ENCODE data around the gene NOL9. TPM values are rescaled to one million over a fixed set of nuclear protein-coding genes. Genes with fewer than 3 reads are reported as not detected.
A peak's percentile ranks its signal among the peaks of the same experiment; 100 is the strongest.

The NOL9 gene
- total and polyA plus RNA-seq, 2 of the 13 experiments (the other 11 are each of a cell fraction or from before 2014, with no cell fraction given) = 18.0 to 24.7 TPM

GRCh38 chr1:6489799-6490180 lies 64.5 kb downstream of the NOL9 start:
- BruUV-seq (replicated peaks) = no TSS peak
- DNase-seq (ENCODE audit: low spot score) (peak; percentile 50), ATAC-seq (peak; percentile 81), FAIRE-seq (no peak)
- intact Hi-C loops (cut with micrococcal nuclease; ENCODE audit: unreplicated experiment) (loop anchor here (5.0 kb wide), 1 partner anchor 158 kb away; no protein-coding TSS in a partner anchor), in situ Hi-C loops (cut with HindIII; ENCODE audit: extremely low pct_ligation_motif_present, low pct_unique_long_range_greater_than_20kb) (loop anchor here (25.0 kb wide), 1 partner anchor 723 kb away; no protein-coding TSS in a partner anchor)
- Histone ChIP-seq H3K4me2 (ENCODE audit: low read depth, low read length) (peak overlapping the region; percentile 97), H3K4me1 (ENCODE audit: insufficient read depth, low read length) (peaks cover 52% of the 10 kb centered on the region), H3K36me3 (replicated peaks in 1 of 2; ENCODE audit: control insufficient read depth in 1 of 2, insufficient read depth in 2 of 2, low read length in 2 of 2) (no peaks in the 10 kb centered on the region), H3K27ac (ENCODE audit: extremely low read length, insufficient read depth, low read length) (no peak overlapping the region), H3K9ac (ENCODE audit: insufficient read depth, low read depth, low read length) (peak overlapping the region; percentile 76), H4K20me1 (ENCODE audit: insufficient read depth, low read length) (no peaks in the 10 kb centered on the region), H3K4me3 (replicated peaks in 1 of 3; ENCODE audit: insufficient read depth in 1 of 3, low read depth in 2 of 3, low read length in 3 of 3) (peak overlapping the region; percentile 88 to 99 (median 89)), H3K79me2 (ENCODE audit: insufficient read depth, low read length) (no peaks in the 10 kb centered on the region), H3K27me3 (ENCODE audit: control insufficient read depth in 1 of 2, insufficient read depth in 2 of 2, low read length in 2 of 2) (peaks cover 0 to under 1% of the 10 kb centered on the region in 2 experiments; a peak in 1 of 5 replicates), H3K9me3 (ENCODE audit: low read length) (no peaks in the 10 kb centered on the region), H2AFZ (ENCODE audit: low read length) (no peak overlapping the region)
- WGBS (ENCODE audit: low lambda C conversion rate) = 33% methylated on average over 3 of the region's 21 CpGs
- CTCF ChIA-PET (ENCODE audit: low intra/inter-chr PET ratio, low total read pairs) = interaction anchor here (1.0 kb wide), 1 partner anchor 34 kb away, joined by 3 read pairs; no protein-coding TSS in a partner anchor
- POLR2A ChIA-PET = interaction anchor here (1.0 to 2.9 kb wide), 4 partner anchors 10 to 44 kb away, joined by 4 to 13 read pairs (median 6); no protein-coding TSS in a partner anchor
- TF ChIP-seq, protein P1, sequence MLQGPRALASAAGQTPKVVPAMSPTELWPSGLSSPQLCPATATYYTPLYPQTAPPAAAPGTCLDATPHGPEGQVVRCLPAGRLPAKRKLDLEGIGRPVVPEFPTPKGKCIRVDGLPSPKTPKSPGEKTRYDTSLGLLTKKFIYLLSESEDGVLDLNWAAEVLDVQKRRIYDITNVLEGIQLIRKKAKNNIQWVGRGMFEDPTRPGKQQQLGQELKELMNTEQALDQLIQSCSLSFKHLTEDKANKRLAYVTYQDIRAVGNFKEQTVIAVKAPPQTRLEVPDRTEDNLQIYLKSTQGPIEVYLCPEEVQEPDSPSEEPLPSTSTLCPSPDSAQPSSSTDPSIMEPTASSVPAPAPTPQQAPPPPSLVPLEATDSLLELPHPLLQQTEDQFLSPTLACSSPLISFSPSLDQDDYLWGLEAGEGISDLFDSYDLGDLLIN (CRISPR knock-in tag; IDR thresholded peaks at IDR 0.05; ENCODE audit: borderline replicate concordance) = no peak
- 0 out of 2 replicates have a peak, but pooled peaks have one; percentile 15 for TF ChIP-seq ZSCAN20 (CRISPR knock-in tag; IDR thresholded peaks at IDR 0.05; ENCODE audit: borderline replicate concordance)
- TF ChIP-seq ZNF263 (CRISPR knock-in tag; IDR thresholded peaks at IDR 0.05) = peak; percentile 68; the same call in 1 of the 2 replicates
- TF ChIP-seq HES4 (CRISPR knock-in tag; IDR thresholded peaks at IDR 0.05; ENCODE audit: borderline replicate concordance) = no peak
- TF ChIP-seq HMGXB4 (CRISPR knock-in tag; IDR thresholded peaks at IDR 0.05; ENCODE audit: borderline replicate concordance in 1 of 2, low read depth in 1 of 2) = peak; percentile 74 to 77; a peak in 3 of 4 replicates
- 0 out of 2 replicates have a peak, but pooled peaks have one; percentile 48 for TF ChIP-seq ZNF546 (CRISPR knock-in tag; conservative IDR thresholded peaks at IDR 0.05)
- 0 out of 2 replicates have a peak, but pooled peaks have one; percentile 10 for TF ChIP-seq BCL6 (CRISPR knock-in tag; IDR thresholded peaks at IDR 0.05)
- 0 out of 2 replicates have a peak, but pooled peaks have one; percentile 14 for TF ChIP-seq FOXP4 (CRISPR knock-in tag; IDR thresholded peaks at IDR 0.05)
- TF ChIP-seq ETV5 (CRISPR knock-in tag; IDR thresholded peaks at IDR 0.05; ENCODE audit: borderline replicate concordance) = peak; percentile 24; the same call in 1 of the 2 replicates
- TF ChIP-seq BRD4 (CRISPR knock-in tag; IDR thresholded peaks at IDR 0.05) = 0 out of 2 replicates have a peak, but pooled peaks have one; percentile 10
- peak; percentile 26; the same call in 1 of the 2 replicates for TF ChIP-seq ELF3 (CRISPR knock-in tag; IDR thresholded peaks at IDR 0.05)
- TF ChIP-seq, protein P2, sequence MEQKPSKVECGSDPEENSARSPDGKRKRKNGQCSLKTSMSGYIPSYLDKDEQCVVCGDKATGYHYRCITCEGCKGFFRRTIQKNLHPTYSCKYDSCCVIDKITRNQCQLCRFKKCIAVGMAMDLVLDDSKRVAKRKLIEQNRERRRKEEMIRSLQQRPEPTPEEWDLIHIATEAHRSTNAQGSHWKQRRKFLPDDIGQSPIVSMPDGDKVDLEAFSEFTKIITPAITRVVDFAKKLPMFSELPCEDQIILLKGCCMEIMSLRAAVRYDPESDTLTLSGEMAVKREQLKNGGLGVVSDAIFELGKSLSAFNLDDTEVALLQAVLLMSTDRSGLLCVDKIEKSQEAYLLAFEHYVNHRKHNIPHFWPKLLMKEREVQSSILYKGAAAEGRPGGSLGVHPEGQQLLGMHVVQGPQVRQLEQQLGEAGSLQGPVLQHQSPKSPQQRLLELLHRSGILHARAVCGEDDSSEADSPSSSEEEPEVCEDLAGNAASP (CRISPR knock-in tag; IDR thresholded peaks at IDR 0.05; ENCODE audit: borderline replicate concordance) = 0 out of 2 replicates have a peak, but pooled peaks have one; percentile 28
- TF ChIP-seq, protein P3, sequence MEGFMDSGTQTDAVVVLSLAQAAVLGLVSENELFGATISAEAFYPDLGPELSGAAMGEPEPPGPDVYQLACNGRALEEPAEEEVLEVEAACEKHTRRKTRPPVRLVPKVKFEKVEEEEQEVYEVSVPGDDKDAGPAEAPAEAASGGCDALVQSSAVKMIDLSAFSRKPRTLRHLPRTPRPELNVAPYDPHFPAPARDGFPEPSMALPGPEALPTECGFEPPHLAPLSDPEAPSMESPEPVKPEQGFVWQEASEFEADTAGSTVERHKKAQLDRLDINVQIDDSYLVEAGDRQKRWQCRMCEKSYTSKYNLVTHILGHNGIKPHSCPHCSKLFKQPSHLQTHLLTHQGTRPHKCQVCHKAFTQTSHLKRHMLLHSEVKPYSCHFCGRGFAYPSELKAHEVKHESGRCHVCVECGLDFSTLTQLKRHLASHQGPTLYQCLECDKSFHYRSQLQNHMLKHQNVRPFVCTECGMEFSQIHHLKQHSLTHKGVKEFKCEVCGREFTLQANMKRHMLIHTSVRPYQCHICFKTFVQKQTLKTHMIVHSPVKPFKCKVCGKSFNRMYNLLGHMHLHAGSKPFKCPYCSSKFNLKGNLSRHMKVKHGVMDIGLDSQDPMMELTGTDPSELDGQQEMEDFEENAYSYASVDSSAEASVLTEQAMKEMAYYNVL (CRISPR knock-in tag; IDR thresholded peaks at IDR 0.05; ENCODE audit: borderline replicate concordance) = peak; percentile 52; the same call in 1 of the 2 replicates
- peak; percentile 12; the same call in 1 of the 2 replicates for TF ChIP-seq ERF (CRISPR knock-in tag; IDR thresholded peaks at IDR 0.05)
